ENCODE measurements around the gene DOCK4. TPM values are rescaled to one million over a fixed set of nuclear protein-coding genes. Genes with fewer than 3 reads are reported as not detected.

DOCK4 gene
- total RNA-seq, 4 donors from 2014 or later = 8.2 to 9.0 (median 8.6) TPM

GRCh38 chr7:112234147-112234546 lies 27.9 kb upstream of the DOCK4 start:
- TF ChIP-seq POLR2A (IDR thresholded peaks at IDR 0.05) = no peak
- TF ChIP-seq CTCF (IDR thresholded peaks at IDR 0.05) = no peak
- no peak overlapping the region for H3K4me3 ChIP-seq (ENCODE audit: low read depth, poor library complexity, severe bottlenecking)
- WGBS, 2 donors = 91 to 100% methylated on average over 1 of the region's 1 CpG
- DNase-seq (ENCODE audit: low spot score in 2 of 2) = no peak
- intact Hi-C loops (cut with DNase I; ENCODE audit: low total_unique reads) = no loop called here

GRCh38 chr7:112233048-112233697 lies 27.0 kb upstream of the DOCK4 start:
- 72 to 74% methylated on average over 3 of the region's 3 CpGs for WGBS, 2 donors
- TF ChIP-seq CTCF (IDR thresholded peaks at IDR 0.05) (no peak), POLR2A (IDR thresholded peaks at IDR 0.05) (no peak)
- intact Hi-C loops (cut with DNase I; ENCODE audit: low total_unique reads) = no loop called here
- no peak for DNase-seq (ENCODE audit: low spot score in 2 of 2)
- no peak overlapping the region for H3K4me3 ChIP-seq (ENCODE audit: low read depth, poor library complexity, severe bottlenecking)

- no peak for DNase-seq (ENCODE audit: low spot score in 2 of 2)
- no peak overlapping the region for H3K4me3 ChIP-seq (ENCODE audit: low read depth, poor library complexity, severe bottlenecking)
- TF ChIP-seq CTCF (IDR thresholded peaks at IDR 0.05) = no peak
- TF ChIP-seq POLR2A (IDR thresholded peaks at IDR 0.05) = no peak
- intact Hi-C loops (cut with DNase I; ENCODE audit: low total_unique reads) = no loop called here
- 70 to 81% methylated on average over 4 of the region's 4 CpGs for WGBS, 2 donors
These were observed 26.2 kb upstream of the DOCK4 start for GRCh38 chr7:112232212-112232978.

DNA sequence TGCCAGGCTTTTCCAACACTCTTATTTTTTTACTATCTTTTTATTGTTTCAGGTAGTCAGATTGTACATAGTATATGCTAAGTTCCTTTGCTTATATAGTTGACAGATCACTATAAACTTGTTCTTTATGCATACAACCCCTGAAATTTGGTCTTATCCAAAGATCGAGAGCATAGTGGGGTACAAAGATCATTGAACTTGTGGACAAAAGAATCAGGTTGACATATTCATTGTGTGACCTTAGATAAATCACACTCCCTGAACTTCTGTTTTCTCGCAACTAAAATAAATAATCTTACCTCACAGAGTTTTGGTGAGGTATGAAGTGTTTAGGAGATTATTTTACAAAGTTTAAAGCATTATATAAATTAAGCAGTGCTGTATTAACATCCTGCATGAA lies 22.4 kb upstream of the DOCK4 start:
- TF ChIP-seq CTCF (IDR thresholded peaks at IDR 0.05) = no peak
- no peak for TF ChIP-seq POLR2A (IDR thresholded peaks at IDR 0.05)
- intact Hi-C loops (cut with DNase I; ENCODE audit: low total_unique reads) = no loop called here
- DNase-seq (ENCODE audit: low spot score in 2 of 2) = no peak
- H3K4me3 ChIP-seq (ENCODE audit: low read depth, poor library complexity, severe bottlenecking) = no peak overlapping the region
- 96 to 99% methylated on average over 2 of the region's 2 CpGs for WGBS, 2 donors

DNA sequence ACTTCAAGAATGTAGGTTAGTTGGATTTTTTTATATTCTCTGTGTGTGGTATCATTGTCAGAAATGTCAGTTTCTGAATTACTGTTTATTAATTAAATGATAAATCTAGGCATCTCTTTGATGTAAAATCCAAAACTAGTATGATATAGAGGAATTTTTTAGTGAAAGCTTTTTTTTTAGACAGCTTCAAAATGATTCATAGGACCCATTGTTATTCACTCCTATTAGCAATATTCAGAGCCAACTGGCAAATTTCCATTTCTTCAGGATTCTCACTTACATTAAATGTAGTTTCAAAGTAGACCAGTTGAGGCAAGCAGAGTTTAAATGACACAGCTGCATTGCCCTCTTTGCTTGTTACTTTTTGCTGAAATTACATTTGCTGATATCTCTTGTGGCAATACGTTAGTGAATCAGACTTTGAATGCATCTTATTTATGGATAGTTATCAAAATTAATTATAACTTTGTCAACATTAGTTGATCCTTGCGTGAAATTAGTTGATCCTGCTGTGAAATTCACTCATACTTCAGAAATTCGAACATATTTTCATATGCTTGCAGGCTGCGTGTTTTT lies 20.6 kb upstream of the DOCK4 start:
- DNase-seq (ENCODE audit: low spot score in 2 of 2) = no peak
- no peak overlapping the region for H3K4me3 ChIP-seq (ENCODE audit: low read depth, poor library complexity, severe bottlenecking)
- no peak for TF ChIP-seq CTCF (IDR thresholded peaks at IDR 0.05)
- TF ChIP-seq POLR2A (IDR thresholded peaks at IDR 0.05) = no peak
- 66 to 71% methylated on average over 4 of the region's 4 CpGs for WGBS, 2 donors
- intact Hi-C loops (cut with DNase I; ENCODE audit: low total_unique reads) = no loop called here
